RWPE1 (cell line): ENCODE results near the gene GPHN.

Experiments
- CTCF ChIA-PET: fragments of 350-600 bp; sonication (Branson Sonifier 250); formaldehyde crosslinking; extraction: SDS; loops from one replicate; lab custom pipeline; 2021; lab: Yijun Ruan, JAX
- POLR2A ChIA-PET: fragments of 400-600 bp; formaldehyde crosslinking; extraction: SDS; loops from one replicate; lab custom pipeline; 2020; ENCODE audit warnings: antibody characterized with exemption; ENCODE audit not compliant: low non-redundant PET; lab: Yijun Ruan, JAX
- DNase-seq: peaks from one replicate; pipeline ENCODE4 v3.0.0; 2012; ENCODE audit warnings: low spot score
- H3K27ac ChIP-seq: fragments of 450-650 bp; 2 replicates; pipeline ENCODE4 v1.5.1; 2017
- TF ChIP-seq, protein P1 (sequence below): fragments of 450-650 bp; conservative IDR thresholded peaks from 2 replicates; pipeline ENCODE4 v1.5.1; 2017; ENCODE audit warnings: low read depth, mild to moderate bottlenecking

The GPHN gene

DNA sequence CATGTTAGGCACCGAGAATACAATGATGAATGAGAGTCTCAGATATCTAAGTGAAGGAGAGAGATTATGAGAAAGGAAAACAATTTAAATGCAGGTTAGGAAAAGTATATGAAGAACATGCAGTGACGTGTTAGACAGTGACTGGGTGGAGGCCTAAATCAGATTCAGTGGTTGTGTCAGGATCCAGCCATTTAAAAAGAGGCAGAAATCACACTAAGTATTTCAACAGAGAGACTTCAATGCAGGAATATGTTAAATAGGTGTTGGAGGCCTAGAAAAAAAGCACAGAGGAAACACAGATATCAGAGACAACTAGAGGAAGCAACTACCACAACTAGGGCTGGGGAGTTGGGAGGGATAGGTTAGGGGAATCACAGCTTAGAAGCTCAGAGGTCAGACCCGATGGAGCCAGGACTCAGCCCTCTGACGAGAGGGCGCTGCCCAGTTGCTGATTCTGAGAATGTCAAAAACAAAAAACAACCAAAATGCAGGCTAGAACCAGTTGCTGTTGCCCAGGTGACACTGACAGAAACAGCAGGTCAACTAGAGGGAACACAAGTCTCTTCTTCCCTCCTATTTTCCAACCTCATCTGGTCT, 678.3 kb downstream of the GPHN start:
- POLR2A ChIA-PET = no interaction called here
- TF ChIP-seq, protein P1, sequence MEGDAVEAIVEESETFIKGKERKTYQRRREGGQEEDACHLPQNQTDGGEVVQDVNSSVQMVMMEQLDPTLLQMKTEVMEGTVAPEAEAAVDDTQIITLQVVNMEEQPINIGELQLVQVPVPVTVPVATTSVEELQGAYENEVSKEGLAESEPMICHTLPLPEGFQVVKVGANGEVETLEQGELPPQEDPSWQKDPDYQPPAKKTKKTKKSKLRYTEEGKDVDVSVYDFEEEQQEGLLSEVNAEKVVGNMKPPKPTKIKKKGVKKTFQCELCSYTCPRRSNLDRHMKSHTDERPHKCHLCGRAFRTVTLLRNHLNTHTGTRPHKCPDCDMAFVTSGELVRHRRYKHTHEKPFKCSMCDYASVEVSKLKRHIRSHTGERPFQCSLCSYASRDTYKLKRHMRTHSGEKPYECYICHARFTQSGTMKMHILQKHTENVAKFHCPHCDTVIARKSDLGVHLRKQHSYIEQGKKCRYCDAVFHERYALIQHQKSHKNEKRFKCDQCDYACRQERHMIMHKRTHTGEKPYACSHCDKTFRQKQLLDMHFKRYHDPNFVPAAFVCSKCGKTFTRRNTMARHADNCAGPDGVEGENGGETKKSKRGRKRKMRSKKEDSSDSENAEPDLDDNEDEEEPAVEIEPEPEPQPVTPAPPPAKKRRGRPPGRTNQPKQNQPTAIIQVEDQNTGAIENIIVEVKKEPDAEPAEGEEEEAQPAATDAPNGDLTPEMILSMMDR = no peak
- H3K27ac ChIP-seq = no peak overlapping the region
- CTCF ChIA-PET = no interaction called here
- DNase-seq = no peak

DNA sequence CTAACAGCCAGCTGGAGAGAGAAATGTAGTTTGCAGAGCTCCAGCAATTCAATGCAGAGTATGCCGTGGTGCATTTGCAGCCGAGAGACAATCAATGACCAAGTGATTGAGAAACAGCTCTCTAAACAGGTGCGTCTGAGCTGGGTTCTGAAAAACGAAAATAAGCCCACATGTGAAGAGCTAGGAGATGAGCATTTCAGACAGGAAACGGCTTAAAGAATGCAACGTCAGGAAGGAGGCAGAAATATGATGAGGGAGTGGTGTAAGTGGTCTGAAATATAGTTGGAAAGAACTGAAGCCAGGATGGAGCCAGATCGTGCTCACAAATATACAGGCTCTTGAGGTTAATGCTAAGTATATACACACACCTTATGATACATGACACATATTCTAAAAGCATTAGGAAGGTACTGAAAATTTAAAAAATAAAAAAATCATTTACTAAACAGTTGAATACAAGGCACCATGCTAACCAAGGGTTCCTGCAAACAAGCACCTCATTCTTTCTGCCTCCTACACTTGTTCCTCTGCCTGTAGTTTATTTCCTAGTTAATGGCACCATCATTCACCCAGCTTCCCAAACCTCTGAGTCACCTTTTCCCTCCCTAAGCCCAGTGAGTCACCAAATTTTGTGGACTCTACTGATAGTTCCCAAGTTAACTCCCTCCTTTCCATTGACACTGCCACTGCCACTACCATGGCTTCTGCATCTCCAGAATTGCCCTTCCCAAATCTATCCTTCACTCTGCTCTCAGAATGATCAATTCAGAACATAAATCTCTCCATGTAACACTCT, 679.0 kb downstream of the GPHN start:
- DNase-seq = peak; percentile 82
- ChIA-PET POLR2A (no interaction called here), CTCF (interaction anchor here (0.6 kb wide), 1 partner anchor 240 kb away, joined by 3 read pairs; no protein-coding TSS in a partner anchor)
- TF ChIP-seq, protein P1 = no peak
- H3K27ac ChIP-seq = no peak overlapping the region

DNA sequence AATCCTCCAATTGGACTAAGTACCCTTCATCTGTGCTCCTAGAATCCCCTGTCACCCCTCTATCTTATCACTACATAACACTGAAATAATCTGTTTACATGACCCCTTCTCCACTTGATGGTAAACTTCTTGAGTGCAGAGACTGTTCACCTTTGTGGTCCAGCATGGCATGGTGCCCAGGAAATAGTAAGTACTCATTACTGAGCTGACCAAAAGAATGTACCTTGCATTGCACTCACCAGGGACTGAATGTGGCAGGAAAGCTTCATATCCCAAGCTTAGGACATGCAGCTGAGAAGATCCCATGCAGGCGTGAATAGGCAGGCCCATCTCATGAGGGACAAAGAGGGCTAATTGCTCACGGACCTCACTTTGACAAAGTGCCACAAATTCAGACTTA, 679.9 kb downstream of the GPHN start:
- peak; percentile 50 for DNase-seq
- H3K27ac ChIP-seq = no peak overlapping the region
- CTCF ChIA-PET = interaction anchor here (0.6 kb wide), 1 partner anchor 35 kb away, joined by 3 read pairs; no protein-coding TSS in a partner anchor
- TF ChIP-seq, protein P1 = no peak
- POLR2A ChIA-PET = no interaction called here

DNA sequence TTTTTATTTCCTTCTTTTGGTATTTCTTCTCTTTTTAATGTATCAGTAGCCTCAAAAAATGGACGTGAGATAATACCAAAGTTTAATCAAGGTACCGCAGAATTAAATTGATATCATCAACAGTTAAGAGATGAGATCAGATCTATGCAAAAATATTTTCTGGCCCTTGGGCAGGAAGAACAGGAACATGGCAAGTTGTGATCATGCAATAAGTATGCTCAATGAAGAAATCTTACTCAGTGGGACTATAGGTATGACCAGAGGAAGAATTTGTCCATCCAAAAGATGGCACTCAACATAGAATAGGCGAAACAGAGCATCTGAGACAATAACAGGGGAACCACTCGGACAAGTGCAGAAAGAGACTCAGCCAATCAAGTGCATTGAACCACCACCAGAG, 680.4 kb downstream of the GPHN start:
- CTCF ChIA-PET = interaction anchor here (0.6 kb wide), 1 partner anchor 36 kb away, joined by 3 read pairs; no protein-coding TSS in a partner anchor
- H3K27ac ChIP-seq = no peak overlapping the region
- TF ChIP-seq, protein P1 = no peak
- POLR2A ChIA-PET = no interaction called here
- DNase-seq = no peak

DNA sequence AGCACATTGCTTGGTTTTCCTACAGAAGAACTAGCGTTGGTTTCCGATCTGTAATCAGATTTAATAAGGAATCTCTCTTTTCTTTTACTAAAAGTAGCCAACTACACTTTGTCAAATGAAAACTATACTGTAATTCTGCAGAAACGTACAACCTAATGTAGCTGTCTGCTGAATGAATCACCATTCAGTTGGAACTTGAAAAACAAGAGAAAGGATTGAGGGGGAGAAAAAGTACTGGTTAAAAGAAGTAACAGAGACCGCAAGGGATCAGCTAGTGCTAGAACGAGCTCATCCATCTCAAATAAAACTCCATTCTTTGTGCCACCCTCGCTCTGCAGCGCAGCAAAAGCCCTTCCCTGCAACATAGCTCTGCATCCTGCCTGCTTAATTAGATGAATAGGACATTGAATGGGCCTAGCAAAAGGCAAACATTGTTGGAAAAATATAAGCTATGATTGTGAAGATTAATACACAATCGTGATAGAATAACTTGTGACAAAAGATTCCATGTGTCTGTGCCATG, 683.9 kb downstream of the GPHN start:
- no peak overlapping the region for H3K27ac ChIP-seq
- TF ChIP-seq, protein P1 = no peak
- no peak for DNase-seq
- POLR2A ChIA-PET = no interaction called here
- CTCF ChIA-PET = interaction anchor here (0.6 to 1.1 kb wide), 4 partner anchors 25 to 94 kb away, joined by 3 to 5 read pairs (median 3); no protein-coding TSS in a partner anchor

DNA sequence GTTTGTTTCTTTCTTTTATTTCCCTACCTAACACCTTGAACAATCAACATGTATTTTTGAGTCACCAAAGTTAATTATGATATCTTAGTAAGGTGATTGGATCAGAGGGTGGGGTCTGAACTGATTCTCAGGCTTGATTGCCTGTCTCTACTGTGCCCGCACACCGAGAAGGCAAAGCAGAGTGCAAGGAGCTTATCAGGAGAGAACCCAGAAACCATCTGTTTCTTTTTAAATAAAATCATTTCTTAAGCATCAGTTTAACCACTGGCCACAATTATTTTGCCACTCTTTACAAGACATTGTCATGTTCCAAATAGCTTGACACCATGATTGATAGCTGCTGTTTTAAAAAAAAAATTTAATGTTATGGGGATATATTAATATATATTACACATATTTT, 684.4 kb downstream of the GPHN start:
- H3K27ac ChIP-seq = no peak overlapping the region
- POLR2A ChIA-PET = no interaction called here

More for the DNA sequence above, 684.4 kb downstream of the GPHN start:
- TF ChIP-seq, protein P1 = no peak
- DNase-seq = no peak
- CTCF ChIA-PET = interaction anchor here (0.6 to 1.1 kb wide), 3 partner anchors 38 to 94 kb away, joined by 3 to 5 read pairs (median 3); no protein-coding TSS in a partner anchor
